HFFc6 (cell line): Measurements from ENCODE around the gene RPL10. TPM values are rescaled to one million over a fixed set of nuclear protein-coding genes. Genes with fewer than 3 reads are reported as not detected.
"Not testable (repeated sequence)": the region's sequence is repeated elsewhere in the genome, so short reads cannot be mapped to it uniquely, and the experiment has no call there.

ENCODE experiments used
- DNase-seq: peaks from one replicate; pipeline ENCODE4 v3.0.0-alpha.2; 2018
- H3K27ac Mint-ChIP-seq: 2 replicates; pipeline ENCODE4 v1.8.0; 2020; ENCODE audit warnings: mild to moderate bottlenecking, mixed read lengths
- H3K27me3 Mint-ChIP-seq: 2 replicates; pipeline ENCODE4 v1.8.0; 2021; ENCODE audit warnings: mild to moderate bottlenecking, moderate library complexity, mixed read lengths; ENCODE audit not compliant: insufficient read depth
- H3K36me3 Mint-ChIP-seq: 2 replicates; pipeline ENCODE4 v1.8.0; 2021; ENCODE audit warnings: low read depth, mixed read lengths
- H3K4me1 Mint-ChIP-seq: 2 replicates; pipeline ENCODE4 v1.8.0; 2020; ENCODE audit warnings: low read depth, mixed read lengths
- H3K4me3 Mint-ChIP-seq: 2 replicates; pipeline ENCODE4 v1.8.0; 2020; ENCODE audit warnings: mild to moderate bottlenecking, moderate library complexity, mixed read lengths
- H3K9me3 Mint-ChIP-seq: 2 replicates; pipeline ENCODE4 v1.8.0; 2020; ENCODE audit warnings: mild to moderate bottlenecking, mixed read lengths
- CTCF ChIP-seq: fragments of 200-600 bp; sonication (generic); IDR thresholded peaks from 2 replicates; pipeline ENCODE4 v1.5.0; 2021; ENCODE audit warnings: antibody characterized with exemption, mild to moderate bottlenecking
- total RNA-seq, 6 experiments: library from RNA; stranded (reverse); fragmentation: NEBNext Ultra II Directional; extraction: Animal tissue kit (Norgen Biotek cat#: 25700); gene quantifications; 2 replicates in 1 of 6; 3 replicates in 5 of 6; pipeline ENCODE4 v1.2.3, GENCODE V29; 2021

RPL10 gene
- total RNA-seq, 6 experiments from 2014 or later: 1,764 to 1,978 (median 1,934) TPM

GRCh38 chrX:154383359-154384283, 14.6 kb upstream of the RPL10 start:
- no peaks in the 10 kb centered on the region for H3K9me3 Mint-ChIP-seq
- peaks cover 11% of the 10 kb centered on the region for H3K4me1 Mint-ChIP-seq
- no peak overlapping the region for H3K27ac Mint-ChIP-seq
- H3K27me3 Mint-ChIP-seq: peaks cover 3% of the 10 kb centered on the region
- no peak for TF ChIP-seq CTCF
- H3K4me3 Mint-ChIP-seq: no peak overlapping the region
- peaks cover 6% of the 10 kb centered on the region; the same call in 1 of the 2 replicates for H3K36me3 Mint-ChIP-seq
- no peak for DNase-seq

GRCh38 chrX:154384284-154384892, 13.8 kb upstream of the RPL10 start:
- no peak for DNase-seq
- Mint-ChIP-seq H3K36me3 (peaks cover 6% of the 10 kb centered on the region; the same call in 1 of the 2 replicates), H3K27ac (no peak overlapping the region), H3K4me1 (peaks cover 11% of the 10 kb centered on the region), H3K27me3 (peaks cover 3% of the 10 kb centered on the region), H3K9me3 (no peaks in the 10 kb centered on the region), H3K4me3 (no peak overlapping the region)
- peak; percentile 70 for TF ChIP-seq CTCF

GRCh38 chrX:154388094-154388493, 10.1 kb upstream of the RPL10 start:
- H3K9me3 Mint-ChIP-seq, H3K27ac Mint-ChIP-seq, H3K27me3 Mint-ChIP-seq, DNase-seq, H3K4me3 Mint-ChIP-seq, H3K4me1 Mint-ChIP-seq, H3K36me3 Mint-ChIP-seq: not testable (repeated sequence)

- not testable (repeated sequence) for H3K4me1 Mint-ChIP-seq, H3K9me3 Mint-ChIP-seq, H3K27me3 Mint-ChIP-seq, H3K4me3 Mint-ChIP-seq, DNase-seq, H3K27ac Mint-ChIP-seq, H3K36me3 Mint-ChIP-seq
Observed at GRCh38 chrX:154388649-154389048, 9.5 kb upstream of the RPL10 start.

GRCh38 chrX:154389812-154390747, 8.1 kb upstream of the RPL10 start:
- TF ChIP-seq CTCF: peak; percentile 14; the same call in 1 of the 2 replicates
- H3K27me3 Mint-ChIP-seq, H3K4me3 Mint-ChIP-seq, H3K9me3 Mint-ChIP-seq, H3K27ac Mint-ChIP-seq, DNase-seq, H3K4me1 Mint-ChIP-seq, H3K36me3 Mint-ChIP-seq: not testable (repeated sequence)

- H3K36me3 Mint-ChIP-seq: peaks cover 23% of the 10 kb centered on the region
- H3K9me3 Mint-ChIP-seq: peaks cover 18% of the 10 kb centered on the region
- H3K4me3 Mint-ChIP-seq: peak overlapping the region; percentile 98
- peaks cover 29% of the 10 kb centered on the region for H3K27me3 Mint-ChIP-seq
- not testable (repeated sequence) for H3K4me1 Mint-ChIP-seq, DNase-seq
- peak overlapping the region; percentile 99; the same call in 1 of the 2 replicates for H3K27ac Mint-ChIP-seq
Observed at GRCh38 chrX:154396363-154396762, 1.8 kb upstream of the RPL10 start.
